AG04450 (cell line): ENCODE measurements around the gene VCL. TPM values are rescaled to one million over a fixed set of nuclear protein-coding genes. Genes with fewer than 3 reads are reported as not detected.

Experiments used
- CTCF ChIA-PET: fragments of 300-600, 350-600 bp; formaldehyde crosslinking; extraction: SDS; loops from one replicate; lab custom pipeline; 2022; ENCODE audit warnings: antibody characterized with exemption, inconsistent platforms; lab: Charles Lee
- POLR2A ChIA-PET: fragments of 350-600 bp; formaldehyde crosslinking; extraction: SDS; loops from one replicate; lab custom pipeline; 2021; ENCODE audit warnings: antibody characterized with exemption, inconsistent platforms; lab: Yijun Ruan, JAX
- DNase-seq: peaks from one replicate; pipeline ENCODE4 v3.0.0-alpha.2; 2011; ENCODE audit warnings: low read depth, low spot score
- H3K27ac ChIP-seq: one replicate; pipeline ENCODE4 v1.5.1; 2012; ENCODE audit warnings: low read depth, low read length, control low read depth
- H3K27me3 ChIP-seq: one replicate; pipeline ENCODE4 v1.6.0; 2012; ENCODE audit warnings: low read length; ENCODE audit not compliant: control insufficient read depth, insufficient read depth
- H3K4me3 ChIP-seq: 2 replicates; pipeline ENCODE4 v1.5.1; 2011; ENCODE audit warnings: mild to moderate bottlenecking, low read depth, low read length, control low read depth
- H3K9me3 ChIP-seq: 2 replicates; pipeline ENCODE4 v1.5.1; 2012; ENCODE audit warnings: low read length; ENCODE audit not compliant: control insufficient read depth, insufficient read depth
- CTCF ChIP-seq: IDR thresholded peaks from 2 replicates; pipeline ENCODE4 v1.5.1; 2011; ENCODE audit warnings: low read depth, low read length, control low read depth, inconsistent platforms
- polyA plus RNA-seq: library from polyadenylated mRNA; depleted of rRNA; stranded (reverse); fragments of >200 nt; gene quantifications from 2 replicates; pipeline ENCODE4 v1.2.3, GENCODE V29; 2011

Gene VCL
- polyA plus RNA-seq, 1 experiment, result 313 TPM

GRCh38 chr10:74047871-74048270, 50.0 kb downstream of the VCL start:
- no peaks in the 10 kb centered on the region for H3K27me3 ChIP-seq
- ChIA-PET POLR2A (interaction anchor here (1.0 to 2.0 kb wide), 6 partner anchors 9 to 124 kb away, joined by 3 to 8 read pairs (median 4); no protein-coding TSS in a partner anchor), CTCF (interaction anchor here (0.6 to 1.3 kb wide), 5 partner anchors 20 to 186 kb away, joined by 3 to 8 read pairs (median 3); no protein-coding TSS in a partner anchor)
- no peak overlapping the region for H3K4me3 ChIP-seq
- DNase-seq, result no peak
- no peak overlapping the region for H3K27ac ChIP-seq
- TF ChIP-seq CTCF, result no peak
- no peaks in the 10 kb centered on the region for H3K9me3 ChIP-seq

- H3K27ac ChIP-seq, result no peak overlapping the region
- H3K27me3 ChIP-seq, result no peaks in the 10 kb centered on the region
- no peak for TF ChIP-seq CTCF
- no peak overlapping the region for H3K4me3 ChIP-seq
- H3K9me3 ChIP-seq, result no peaks in the 10 kb centered on the region
- no peak for DNase-seq
- ChIA-PET CTCF (interaction anchor here (1.1 to 1.3 kb wide), 2 partner anchors 32 to 186 kb away, joined by 3 read pairs; no protein-coding TSS in a partner anchor), POLR2A (interaction anchor here (1.0 to 2.0 kb wide), 5 partner anchors 8 to 124 kb away, joined by 3 to 8 read pairs (median 5); no protein-coding TSS in a partner anchor)
Observed at GRCh38 chr10:74048433-74048832, 50.5 kb downstream of the VCL start.

DNA sequence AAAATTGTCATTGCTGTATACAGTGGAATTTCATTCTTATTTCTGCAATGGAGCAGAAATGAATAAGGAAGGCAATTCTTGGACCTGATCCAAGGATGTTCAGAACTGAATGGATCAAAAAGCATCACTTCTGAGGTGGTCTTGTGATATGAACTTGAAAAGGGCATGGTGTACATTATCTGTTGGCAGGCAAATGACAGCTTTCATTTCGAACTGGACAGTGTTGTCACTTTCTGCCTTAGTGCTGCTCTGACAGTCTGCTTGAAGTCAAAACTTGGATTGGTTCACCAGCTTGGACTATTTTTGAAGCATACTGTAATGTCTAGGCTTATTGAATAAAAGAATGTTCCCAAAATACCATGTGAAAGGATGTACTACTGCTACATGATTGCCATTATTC, 52.0 kb downstream of the VCL start:
- H3K27ac ChIP-seq, result no peak overlapping the region

GRCh38 chr10:74050653-74051052, 52.7 kb downstream of the VCL start:
- ChIA-PET POLR2A (no interaction called here), CTCF (interaction anchor here (1.2 to 1.4 kb wide), 2 partner anchors 53 to 110 kb away, joined by 4 to 5 read pairs; no protein-coding TSS in a partner anchor)
- H3K27me3 ChIP-seq, result no peaks in the 10 kb centered on the region
- TF ChIP-seq CTCF, result no peak
- H3K9me3 ChIP-seq, result no peaks in the 10 kb centered on the region
- no peak overlapping the region for H3K27ac ChIP-seq
- no peak for DNase-seq
- H3K4me3 ChIP-seq, result no peak overlapping the region

More for the DNA sequence above, 52.0 kb downstream of the VCL start:
- H3K4me3 ChIP-seq, result no peak overlapping the region
- DNase-seq, result no peak
- POLR2A ChIA-PET, result no interaction called here
- H3K27me3 ChIP-seq, result no peaks in the 10 kb centered on the region
- no peak for TF ChIP-seq CTCF
- CTCF ChIA-PET, result interaction anchor here (0.6 to 1.4 kb wide), 4 partner anchors 9 to 109 kb away, joined by 3 to 5 read pairs (median 4); no protein-coding TSS in a partner anchor
- no peaks in the 10 kb centered on the region for H3K9me3 ChIP-seq

- Histone ChIP-seq H3K4me3 (no peak overlapping the region), H3K27me3 (no peaks in the 10 kb centered on the region), H3K27ac (no peak overlapping the region), H3K9me3 (no peaks in the 10 kb centered on the region)
- ChIA-PET POLR2A (interaction anchor here (0.7 to 1.3 kb wide), 4 partner anchors 12 to 34 kb away, joined by 4 to 7 read pairs (median 5); no protein-coding TSS in a partner anchor), CTCF (interaction anchor here (1.5 to 1.7 kb wide), 2 partner anchors 111 to 192 kb away, joined by 3 read pairs; no protein-coding TSS in a partner anchor)
- no peak for TF ChIP-seq CTCF
- no peak for DNase-seq
Observed at GRCh38 chr10:74051736-74052342, 53.9 kb downstream of the VCL start.
